GM18868 (cell line): ENCODE results near the gene PID1.
"Not testable (repeated sequence)": the region's sequence is repeated elsewhere in the genome, so short reads cannot be mapped to it uniquely, and the experiment has no call there.

Experiments used
- ATAC-seq: cut with Tn5 transposase; IDR thresholded peaks from one replicate; pipeline ENCODE4 v1.9.1; 2021; ENCODE audit warnings: mild to moderate bottlenecking, moderate library complexity; ENCODE audit not compliant: unreplicated experiment

The PID1 gene

GRCh38 chr2:229220254-229220653 is 50.8 kb downstream of the PID1 start:
- no peak for ATAC-seq

DNA sequence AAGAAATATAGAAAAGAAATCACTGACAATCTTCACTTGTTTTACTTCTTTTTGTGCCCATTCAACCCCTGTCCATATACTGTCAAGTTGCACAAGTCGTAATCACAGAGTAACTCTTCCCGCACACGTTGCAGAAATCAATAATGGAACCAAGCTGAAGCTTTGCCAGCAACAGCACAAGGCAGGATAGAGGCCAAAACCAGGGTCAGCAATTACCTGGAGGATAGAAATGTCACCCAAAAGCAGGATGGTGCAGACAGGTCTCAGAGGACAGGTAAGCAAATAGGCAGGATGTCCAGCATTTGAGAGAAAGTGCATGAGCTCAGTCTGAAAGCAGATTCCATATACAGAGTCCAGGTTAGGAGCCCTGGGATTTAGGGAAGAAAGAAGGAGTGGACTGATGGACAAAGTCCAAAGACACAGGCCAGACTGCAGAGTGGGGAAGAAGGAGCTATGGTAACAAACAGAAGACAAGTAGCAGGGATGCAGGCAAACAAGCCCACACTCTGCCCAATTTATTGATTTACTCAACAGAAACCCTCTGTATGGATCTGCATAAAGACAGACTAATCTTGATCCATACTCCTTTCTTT is 52.7 kb downstream of the PID1 start:
- no peak for ATAC-seq

GRCh38 chr2:229212241-229212640 is 58.8 kb downstream of the PID1 start:
- ATAC-seq, result no peak

GRCh38 chr2:229210641-229211040 is 60.4 kb downstream of the PID1 start:
- ATAC-seq, result no peak

GRCh38 chr2:229206548-229206947 is 64.5 kb downstream of the PID1 start:
- no peak for ATAC-seq

- no peak for ATAC-seq
Observed at GRCh38 chr2:229205704-229206103, 65.4 kb downstream of the PID1 start.

DNA sequence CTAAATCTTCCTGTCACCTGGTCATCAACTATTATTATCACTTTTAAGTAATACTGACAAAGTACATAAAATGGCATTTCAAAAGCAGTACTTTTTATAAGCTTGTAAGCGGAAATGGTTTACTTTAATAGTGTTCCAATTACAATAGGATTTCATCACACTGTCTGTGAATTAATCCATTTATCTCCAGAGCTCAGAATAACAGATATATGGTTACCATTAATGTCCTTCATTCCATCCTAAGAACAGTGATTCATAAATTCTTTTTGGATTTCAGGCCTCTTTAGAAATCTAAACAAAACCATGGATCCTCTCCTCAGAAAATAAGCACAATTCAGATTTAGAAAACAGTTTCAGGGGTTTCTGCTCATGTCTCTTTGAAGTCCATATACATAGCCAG is 68.4 kb downstream of the PID1 start:
- no peak for ATAC-seq

- no peak for ATAC-seq
Observed at GRCh38 chr2:229201521-229201920, 69.6 kb downstream of the PID1 start.

DNA sequence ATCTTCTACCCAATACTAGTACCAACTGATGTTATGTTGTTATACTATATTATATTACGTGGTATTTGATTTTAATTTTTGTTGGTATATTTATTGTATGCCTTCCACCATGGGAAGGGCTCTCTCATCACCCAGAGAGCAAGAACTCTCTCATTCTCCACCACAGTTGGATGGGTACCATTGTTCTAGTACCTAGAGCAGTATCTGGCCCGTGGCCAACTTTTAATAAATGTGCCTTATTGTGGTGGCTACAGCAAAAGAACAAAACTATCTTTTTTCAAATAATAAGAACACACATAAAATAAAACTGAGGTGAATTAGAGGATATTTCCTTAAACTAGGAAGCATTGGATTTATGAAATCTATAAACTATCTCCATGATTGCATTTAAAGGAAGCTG is 71.8 kb downstream of the PID1 start:
- ATAC-seq, result no peak

GRCh38 chr2:229196448-229196847 is 74.6 kb downstream of the PID1 start:
- no peak for ATAC-seq

DNA sequence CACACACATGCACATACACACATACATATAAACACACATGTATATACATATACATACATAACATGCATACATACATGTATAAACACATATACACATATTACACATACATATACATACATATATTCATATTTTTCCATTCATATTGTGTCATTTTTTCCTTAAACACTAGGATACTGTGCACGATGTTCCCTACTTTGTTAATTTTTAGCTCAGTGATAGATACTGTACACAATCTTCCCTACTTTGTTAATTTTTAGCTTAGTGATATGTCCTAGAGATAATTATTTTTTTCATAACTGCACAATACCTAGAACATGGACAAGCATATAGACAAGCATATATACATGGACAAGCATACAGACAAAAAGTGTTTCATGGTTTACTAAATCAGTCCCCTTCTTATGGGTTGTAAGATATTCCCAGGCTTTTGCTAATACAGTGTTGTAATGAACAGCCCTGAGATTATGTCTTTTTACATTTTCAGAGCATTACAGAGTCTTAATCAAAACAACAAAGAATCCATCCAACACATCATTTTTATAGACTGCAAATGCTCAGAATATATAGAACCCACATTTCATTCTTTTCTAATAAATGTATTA is 75.6 kb downstream of the PID1 start:
- ATAC-seq, result no peak

DNA sequence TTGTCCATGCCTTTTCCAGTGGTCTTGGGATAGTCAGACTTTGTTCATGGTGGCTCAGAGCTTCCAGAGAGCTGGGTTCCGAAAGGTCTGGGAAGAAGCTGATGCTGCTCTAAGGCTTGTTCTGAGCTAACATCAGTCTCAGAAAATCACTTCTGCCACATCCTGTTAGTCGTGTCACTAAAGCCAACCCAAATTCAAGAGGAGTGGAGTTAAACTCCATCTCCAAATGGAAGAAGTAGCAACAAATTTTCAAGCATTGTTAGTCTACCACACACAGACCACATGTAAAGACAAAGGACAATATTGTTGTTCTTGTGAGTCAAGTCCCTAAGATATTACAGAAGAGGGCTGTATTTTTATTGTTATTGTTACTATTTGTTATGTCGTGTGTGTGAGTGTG is 77.8 kb downstream of the PID1 start:
- ATAC-seq, result no peak

- no peak for ATAC-seq
Observed at GRCh38 chr2:229191413-229191812, 79.7 kb downstream of the PID1 start.

DNA sequence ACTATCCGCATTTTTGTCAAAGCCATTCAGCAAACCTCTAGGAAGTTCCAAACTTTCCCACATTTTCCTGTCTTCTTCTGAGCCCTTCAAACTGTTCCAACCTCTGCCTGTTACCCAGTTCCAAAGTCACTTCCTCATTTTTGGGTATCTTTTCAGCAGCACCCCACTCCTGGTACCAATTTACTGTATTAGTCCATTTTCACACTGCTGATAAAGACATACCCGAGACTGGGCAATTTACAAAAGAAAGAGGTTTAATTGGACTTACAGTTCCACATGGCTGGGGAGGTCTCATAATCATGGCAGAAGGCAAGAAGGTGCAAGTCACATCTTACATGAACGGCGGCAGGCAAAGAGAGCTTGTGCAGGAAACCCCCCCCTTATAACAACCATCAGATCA is 84.0 kb downstream of the PID1 start:
- ATAC-seq, result not testable (repeated sequence)

DNA sequence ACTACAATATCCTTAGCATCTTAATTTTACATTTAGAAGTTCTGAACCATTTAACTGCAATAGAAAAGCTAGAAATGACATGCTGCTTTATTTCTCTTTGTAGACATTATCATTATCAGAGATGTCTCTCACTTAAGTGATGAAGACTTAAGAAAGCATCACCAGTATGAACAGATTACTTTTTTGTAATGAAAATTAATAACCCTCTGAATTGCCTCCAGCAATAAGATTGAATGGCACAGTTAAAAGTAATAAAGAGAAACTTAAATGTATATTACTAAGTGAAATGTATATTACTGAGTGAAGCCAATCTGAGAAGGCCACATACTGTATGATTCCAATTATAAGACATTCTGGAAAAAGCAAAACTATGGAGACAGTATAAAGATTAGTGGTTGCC is 89.4 kb downstream of the PID1 start:
- no peak for ATAC-seq

GRCh38 chr2:229180658-229181057 is 90.4 kb downstream of the PID1 start:
- ATAC-seq, result no peak

DNA sequence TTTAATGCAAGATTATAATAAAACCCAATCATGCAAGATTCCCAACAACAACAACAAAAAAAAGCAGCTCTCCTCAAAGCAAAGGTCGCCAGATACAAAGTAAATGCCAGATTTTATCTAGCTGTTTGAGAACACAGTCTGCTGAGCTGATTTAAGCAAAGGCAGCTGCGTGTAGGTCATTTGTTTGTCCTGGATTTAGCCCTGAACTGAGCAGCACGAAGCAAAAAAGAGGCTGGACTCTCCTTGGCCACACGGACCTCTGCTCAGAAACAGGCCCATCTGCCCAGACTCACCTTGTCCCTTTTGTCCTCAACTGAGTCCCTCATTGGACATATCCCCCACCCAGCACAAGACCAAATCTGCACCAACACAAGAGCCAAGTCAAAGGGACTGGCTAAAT is 91.5 kb downstream of the PID1 start:
- no peak for ATAC-seq

DNA sequence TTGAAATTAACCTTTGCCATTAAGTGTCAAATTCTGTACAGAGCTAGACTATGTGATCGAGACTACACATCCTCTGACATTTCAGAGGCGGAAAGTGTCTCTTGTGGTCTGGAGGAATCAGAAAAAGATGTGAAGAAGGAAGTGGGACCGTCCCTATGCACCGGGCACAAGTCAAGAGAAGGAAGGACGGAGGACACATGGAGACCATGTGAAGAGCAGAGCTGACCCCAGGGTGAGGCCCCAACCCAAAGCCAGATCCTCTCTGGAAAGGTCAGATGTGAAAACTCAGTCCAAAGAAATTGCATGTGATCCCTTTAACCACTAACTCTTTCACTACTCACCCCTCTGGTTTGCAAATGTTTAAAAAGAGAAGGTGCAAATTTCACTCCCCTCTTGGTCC is 92.4 kb downstream of the PID1 start:
- ATAC-seq, result no peak

GRCh38 chr2:229178117-229178516 is 93.0 kb downstream of the PID1 start:
- no peak for ATAC-seq

GRCh38 chr2:229176136-229176535 is 95.0 kb downstream of the PID1 start:
- no peak for ATAC-seq

DNA sequence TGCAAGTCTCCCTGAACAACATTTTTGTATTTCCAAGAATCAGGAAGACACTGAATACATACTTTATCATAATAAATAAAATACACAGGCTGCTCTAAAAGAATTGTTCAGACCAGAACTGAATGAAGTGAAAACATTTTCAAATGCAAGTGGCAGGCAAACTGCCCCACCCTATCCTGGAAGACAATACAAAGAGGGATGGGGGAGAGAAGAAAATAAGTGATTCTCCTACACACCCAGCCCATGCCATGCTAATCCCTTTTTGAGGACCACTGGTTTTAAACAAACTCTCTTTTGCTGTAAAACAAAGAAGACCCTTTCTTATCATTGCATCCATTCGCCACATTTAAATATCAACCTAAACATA is 95.6 kb downstream of the PID1 start:
- ATAC-seq, result no peak

DNA sequence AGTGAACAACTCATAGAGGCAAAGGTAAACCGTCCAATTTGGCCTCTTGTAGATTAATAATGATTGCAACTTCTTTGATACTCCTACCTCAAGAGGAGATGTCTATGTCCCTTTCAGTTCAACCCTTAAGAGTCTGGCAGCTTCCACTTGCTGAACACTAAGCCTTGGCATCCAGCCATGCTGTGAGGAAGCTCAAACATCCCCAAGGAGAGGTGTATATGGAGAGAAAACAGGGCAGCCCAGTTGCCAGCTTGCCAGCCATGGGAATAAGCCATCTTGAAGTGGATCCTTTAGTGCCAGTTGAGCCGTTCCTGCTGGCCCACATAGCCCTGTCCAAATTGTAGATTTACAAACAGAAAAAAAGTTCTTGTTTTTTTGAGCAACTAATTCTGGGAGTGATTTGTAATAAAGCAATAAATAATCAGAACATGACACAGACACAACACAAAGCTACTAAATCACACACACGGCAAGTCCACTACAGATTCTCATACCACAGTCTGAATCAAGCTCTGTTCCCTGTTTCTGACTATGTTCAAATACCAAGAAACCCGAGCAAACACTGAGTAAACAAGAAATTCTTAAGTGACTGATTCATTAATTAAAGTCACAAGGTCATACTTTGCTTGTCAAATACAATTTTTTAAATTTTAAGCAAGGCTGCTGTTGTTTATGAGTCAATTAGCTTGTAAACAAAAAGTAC is 96.1 kb downstream of the PID1 start:
- ATAC-seq, result no peak
